WTC11 (cell line): ENCODE data around the gene KANK3. TPM values are rescaled to one million over a fixed set of nuclear protein-coding genes. Genes with fewer than 3 reads are reported as not detected.

Source experiments
- ATAC-seq: fragments of 200-7000 bp; cut with Tn5 transposase; 2 replicates; pipeline ENCODE4 v1.10.0; 2021; ENCODE audit warnings: mild to moderate bottlenecking, moderate library complexity
- CTCF ChIA-PET: fragments of 300-600 bp; sonication (Branson Sonifier 250); formaldehyde crosslinking; loops from one replicate; lab custom pipeline; 2021; ENCODE audit warnings: antibody characterized with exemption; lab: Charles Lee
- POLR2A ChIA-PET: fragments of 350-600 bp; sonication (Branson Sonifier 250); formaldehyde crosslinking; loops from one replicate; lab custom pipeline; 2021; ENCODE audit warnings: antibody characterized with exemption; lab: Charles Lee
- DNase-seq: peaks from one replicate; pipeline ENCODE4 v3.0.0; 2021; ENCODE audit warnings: low spot score
- H3K27ac Mint-ChIP-seq: 2 replicates; pipeline ENCODE4 v1.8.0; 2021; ENCODE audit warnings: mixed read lengths
- H3K27me3 Mint-ChIP-seq: 2 replicates; pipeline ENCODE4 v1.8.0; 2021; ENCODE audit warnings: low read depth, mild to moderate bottlenecking, moderate library complexity, mixed read lengths
- H3K36me3 Mint-ChIP-seq: 2 replicates; pipeline ENCODE4 v1.8.0; 2021; ENCODE audit warnings: mixed read lengths
- H3K4me1 Mint-ChIP-seq: 2 replicates; pipeline ENCODE4 v1.8.0; 2022; ENCODE audit warnings: mixed read lengths
- H3K4me3 Mint-ChIP-seq: 2 replicates; pipeline ENCODE4 v1.8.0; 2021; ENCODE audit warnings: mild to moderate bottlenecking, moderate library complexity, mixed read lengths
- H3K9me3 Mint-ChIP-seq: 2 replicates; pipeline ENCODE4 v1.8.0; 2021; ENCODE audit warnings: mixed read lengths
- ATF1 ChIP-seq: sonication (generic); formaldehyde crosslinking; IDR thresholded peaks from 2 replicates; pipeline ENCODE4 v1.8.1; 2023; ENCODE audit warnings: mild to moderate bottlenecking, moderate library complexity, missing genetic modification reagents
- RELA ChIP-seq: sonication (generic); formaldehyde crosslinking; IDR thresholded peaks from 2 replicates; pipeline ENCODE4 v1.8.1; 2022; ENCODE audit warnings: missing genetic modification reagents, mild to moderate bottlenecking, borderline replicate concordance
- SP1 ChIP-seq: sonication (generic); formaldehyde crosslinking; conservative IDR thresholded peaks from 2 replicates; pipeline ENCODE4 v1.8.1; 2022; ENCODE audit warnings: missing genetic modification reagents
- ZNF138 ChIP-seq: sonication (generic); formaldehyde crosslinking; conservative IDR thresholded peaks from 2 replicates; pipeline ENCODE4 v1.8.1; 2022; ENCODE audit warnings: mild to moderate bottlenecking, moderate library complexity, missing genetic modification reagents
- ZNF263 ChIP-seq: sonication (generic); formaldehyde crosslinking; IDR thresholded peaks from 2 replicates; pipeline ENCODE4 v1.8.1; 2022; ENCODE audit warnings: low read depth, mild to moderate bottlenecking, moderate library complexity, missing genetic modification reagents
- ZNF317 ChIP-seq: sonication (generic); formaldehyde crosslinking; IDR thresholded peaks from 2 replicates; pipeline ENCODE4 v1.8.1; 2023; ENCODE audit warnings: low read depth, mild to moderate bottlenecking, moderate library complexity, missing genetic modification reagents, borderline replicate concordance
- total RNA-seq: library from RNA; stranded (reverse); gene quantifications from 3 replicates; pipeline ENCODE4 v1.2.3, GENCODE V29; 2021
- TF ChIP-seq, protein P1 (sequence below): sonication (generic); formaldehyde crosslinking; conservative IDR thresholded peaks from 2 replicates; pipeline ENCODE4 v1.8.1; 2022; ENCODE audit warnings: mild to moderate bottlenecking, missing genetic modification reagents
- TF ChIP-seq, protein P2 (sequence below): sonication (generic); formaldehyde crosslinking; IDR thresholded peaks from 2 replicates; pipeline ENCODE4 v1.8.1; 2023; ENCODE audit warnings: mild to moderate bottlenecking, missing genetic modification reagents
- TF ChIP-seq, protein P3 (sequence below): sonication (generic); formaldehyde crosslinking; IDR thresholded peaks from 2 replicates; pipeline ENCODE4 v1.8.0; 2023; ENCODE audit warnings: missing genetic modification reagents
- TF ChIP-seq, protein P4 (sequence below): fragments of 250-450 bp; sonication (Bioruptor Pico); IDR thresholded peaks from 2 replicates; pipeline ENCODE4 v1.9.0; 2021; ENCODE audit warnings: mild to moderate bottlenecking, borderline replicate concordance
- TF ChIP-seq, protein P5 (sequence below): sonication (generic); formaldehyde crosslinking; IDR thresholded peaks from 2 replicates; pipeline ENCODE4 v1.8.1; 2022; ENCODE audit warnings: mild to moderate bottlenecking, missing genetic modification reagents, moderate library complexity, borderline replicate concordance
- TF ChIP-seq, protein P6 (sequence below): sonication (generic); formaldehyde crosslinking; IDR thresholded peaks from 2 replicates; pipeline ENCODE4 v1.8.0; 2022; ENCODE audit warnings: mild to moderate bottlenecking, missing genetic modification reagents
- TF ChIP-seq, protein P7 (sequence below): sonication (generic); formaldehyde crosslinking; IDR thresholded peaks from 2 replicates; pipeline ENCODE4 v1.8.1; 2023; ENCODE audit warnings: mild to moderate bottlenecking, missing genetic modification reagents, borderline replicate concordance
- TF ChIP-seq, protein P8 (sequence below): sonication (generic); formaldehyde crosslinking; conservative IDR thresholded peaks from 2 replicates; pipeline ENCODE4 v1.8.1; 2023; ENCODE audit warnings: mild to moderate bottlenecking, low read depth, missing genetic modification reagents, moderate library complexity

The KANK3 gene
- total RNA-seq, 1 experiment from 2014 or later = 8.0 TPM

DNA sequence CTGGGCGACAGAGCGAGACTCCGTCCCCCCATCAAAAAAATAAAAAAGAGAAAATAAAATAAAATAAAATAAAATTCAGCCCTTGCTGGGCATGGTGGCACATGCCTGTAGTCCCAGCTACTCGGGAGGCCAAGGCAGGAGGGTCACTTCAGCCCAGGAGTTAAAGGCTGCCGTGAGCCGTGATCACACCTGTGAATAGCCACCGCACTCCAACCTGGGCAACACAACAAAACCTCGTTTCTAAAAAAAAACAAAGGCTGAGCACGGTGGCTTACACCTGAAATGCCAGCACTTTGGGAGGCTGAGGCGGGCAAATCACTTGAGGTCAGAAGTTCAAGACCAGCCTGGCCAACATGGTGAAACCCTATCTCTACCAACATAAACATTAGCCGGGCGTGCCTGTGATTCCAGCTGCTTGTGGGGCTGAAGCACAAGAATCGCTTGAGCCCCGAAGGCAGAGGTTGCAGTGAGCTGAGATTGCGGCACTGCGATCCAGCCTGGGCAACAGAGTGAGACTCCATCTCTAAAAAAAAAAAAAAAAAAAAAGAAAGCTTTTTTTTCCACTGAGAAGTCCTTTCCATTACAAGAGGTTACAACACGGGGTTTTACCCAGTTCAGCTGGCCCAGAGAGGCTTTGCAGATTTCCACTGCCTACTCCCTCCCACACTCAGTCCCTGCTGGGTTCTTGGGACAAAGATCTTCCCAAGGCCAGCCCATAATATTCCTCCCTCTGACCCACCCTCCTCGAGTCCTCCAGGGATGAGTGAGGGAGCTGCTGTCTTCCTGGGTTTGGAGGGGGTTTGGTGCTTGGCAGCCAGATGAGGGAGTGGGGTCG lies 27.3 kb upstream of the KANK3 start:
- TF ChIP-seq ZNF317 (CRISPR knock-in tag) (no peak), ZNF138 (CRISPR knock-in tag) (no peak), RELA (CRISPR knock-in tag) (no peak), ZNF263 (CRISPR knock-in tag) (no peak), ATF1 (CRISPR knock-in tag) (no peak), SP1 (CRISPR knock-in tag) (no peak)
- TF ChIP-seq, protein P1, sequence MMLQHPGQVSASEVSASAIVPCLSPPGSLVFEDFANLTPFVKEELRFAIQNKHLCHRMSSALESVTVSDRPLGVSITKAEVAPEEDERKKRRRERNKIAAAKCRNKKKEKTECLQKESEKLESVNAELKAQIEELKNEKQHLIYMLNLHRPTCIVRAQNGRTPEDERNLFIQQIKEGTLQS (CRISPR knock-in tag) = no peak
- TF ChIP-seq, protein P2, sequence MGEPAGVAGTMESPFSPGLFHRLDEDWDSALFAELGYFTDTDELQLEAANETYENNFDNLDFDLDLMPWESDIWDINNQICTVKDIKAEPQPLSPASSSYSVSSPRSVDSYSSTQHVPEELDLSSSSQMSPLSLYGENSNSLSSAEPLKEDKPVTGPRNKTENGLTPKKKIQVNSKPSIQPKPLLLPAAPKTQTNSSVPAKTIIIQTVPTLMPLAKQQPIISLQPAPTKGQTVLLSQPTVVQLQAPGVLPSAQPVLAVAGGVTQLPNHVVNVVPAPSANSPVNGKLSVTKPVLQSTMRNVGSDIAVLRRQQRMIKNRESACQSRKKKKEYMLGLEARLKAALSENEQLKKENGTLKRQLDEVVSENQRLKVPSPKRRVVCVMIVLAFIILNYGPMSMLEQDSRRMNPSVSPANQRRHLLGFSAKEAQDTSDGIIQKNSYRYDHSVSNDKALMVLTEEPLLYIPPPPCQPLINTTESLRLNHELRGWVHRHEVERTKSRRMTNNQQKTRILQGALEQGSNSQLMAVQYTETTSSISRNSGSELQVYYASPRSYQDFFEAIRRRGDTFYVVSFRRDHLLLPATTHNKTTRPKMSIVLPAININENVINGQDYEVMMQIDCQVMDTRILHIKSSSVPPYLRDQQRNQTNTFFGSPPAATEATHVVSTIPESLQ (CRISPR knock-in tag) = no peak
- TF ChIP-seq, protein P3, sequence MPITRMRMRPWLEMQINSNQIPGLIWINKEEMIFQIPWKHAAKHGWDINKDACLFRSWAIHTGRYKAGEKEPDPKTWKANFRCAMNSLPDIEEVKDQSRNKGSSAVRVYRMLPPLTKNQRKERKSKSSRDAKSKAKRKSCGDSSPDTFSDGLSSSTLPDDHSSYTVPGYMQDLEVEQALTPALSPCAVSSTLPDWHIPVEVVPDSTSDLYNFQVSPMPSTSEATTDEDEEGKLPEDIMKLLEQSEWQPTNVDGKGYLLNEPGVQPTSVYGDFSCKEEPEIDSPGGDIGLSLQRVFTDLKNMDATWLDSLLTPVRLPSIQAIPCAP (CRISPR knock-in tag) = no peak
- TF ChIP-seq, protein P4, sequence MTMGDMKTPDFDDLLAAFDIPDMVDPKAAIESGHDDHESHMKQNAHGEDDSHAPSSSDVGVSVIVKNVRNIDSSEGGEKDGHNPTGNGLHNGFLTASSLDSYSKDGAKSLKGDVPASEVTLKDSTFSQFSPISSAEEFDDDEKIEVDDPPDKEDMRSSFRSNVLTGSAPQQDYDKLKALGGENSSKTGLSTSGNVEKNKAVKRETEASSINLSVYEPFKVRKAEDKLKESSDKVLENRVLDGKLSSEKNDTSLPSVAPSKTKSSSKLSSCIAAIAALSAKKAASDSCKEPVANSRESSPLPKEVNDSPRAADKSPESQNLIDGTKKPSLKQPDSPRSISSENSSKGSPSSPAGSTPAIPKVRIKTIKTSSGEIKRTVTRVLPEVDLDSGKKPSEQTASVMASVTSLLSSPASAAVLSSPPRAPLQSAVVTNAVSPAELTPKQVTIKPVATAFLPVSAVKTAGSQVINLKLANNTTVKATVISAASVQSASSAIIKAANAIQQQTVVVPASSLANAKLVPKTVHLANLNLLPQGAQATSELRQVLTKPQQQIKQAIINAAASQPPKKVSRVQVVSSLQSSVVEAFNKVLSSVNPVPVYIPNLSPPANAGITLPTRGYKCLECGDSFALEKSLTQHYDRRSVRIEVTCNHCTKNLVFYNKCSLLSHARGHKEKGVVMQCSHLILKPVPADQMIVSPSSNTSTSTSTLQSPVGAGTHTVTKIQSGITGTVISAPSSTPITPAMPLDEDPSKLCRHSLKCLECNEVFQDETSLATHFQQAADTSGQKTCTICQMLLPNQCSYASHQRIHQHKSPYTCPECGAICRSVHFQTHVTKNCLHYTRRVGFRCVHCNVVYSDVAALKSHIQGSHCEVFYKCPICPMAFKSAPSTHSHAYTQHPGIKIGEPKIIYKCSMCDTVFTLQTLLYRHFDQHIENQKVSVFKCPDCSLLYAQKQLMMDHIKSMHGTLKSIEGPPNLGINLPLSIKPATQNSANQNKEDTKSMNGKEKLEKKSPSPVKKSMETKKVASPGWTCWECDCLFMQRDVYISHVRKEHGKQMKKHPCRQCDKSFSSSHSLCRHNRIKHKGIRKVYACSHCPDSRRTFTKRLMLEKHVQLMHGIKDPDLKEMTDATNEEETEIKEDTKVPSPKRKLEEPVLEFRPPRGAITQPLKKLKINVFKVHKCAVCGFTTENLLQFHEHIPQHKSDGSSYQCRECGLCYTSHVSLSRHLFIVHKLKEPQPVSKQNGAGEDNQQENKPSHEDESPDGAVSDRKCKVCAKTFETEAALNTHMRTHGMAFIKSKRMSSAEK (CRISPR knock-in tag) = no peak
- TF ChIP-seq, protein P5, sequence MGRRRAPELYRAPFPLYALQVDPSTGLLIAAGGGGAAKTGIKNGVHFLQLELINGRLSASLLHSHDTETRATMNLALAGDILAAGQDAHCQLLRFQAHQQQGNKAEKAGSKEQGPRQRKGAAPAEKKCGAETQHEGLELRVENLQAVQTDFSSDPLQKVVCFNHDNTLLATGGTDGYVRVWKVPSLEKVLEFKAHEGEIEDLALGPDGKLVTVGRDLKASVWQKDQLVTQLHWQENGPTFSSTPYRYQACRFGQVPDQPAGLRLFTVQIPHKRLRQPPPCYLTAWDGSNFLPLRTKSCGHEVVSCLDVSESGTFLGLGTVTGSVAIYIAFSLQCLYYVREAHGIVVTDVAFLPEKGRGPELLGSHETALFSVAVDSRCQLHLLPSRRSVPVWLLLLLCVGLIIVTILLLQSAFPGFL (CRISPR knock-in tag) = no peak
- TF ChIP-seq, protein P6, sequence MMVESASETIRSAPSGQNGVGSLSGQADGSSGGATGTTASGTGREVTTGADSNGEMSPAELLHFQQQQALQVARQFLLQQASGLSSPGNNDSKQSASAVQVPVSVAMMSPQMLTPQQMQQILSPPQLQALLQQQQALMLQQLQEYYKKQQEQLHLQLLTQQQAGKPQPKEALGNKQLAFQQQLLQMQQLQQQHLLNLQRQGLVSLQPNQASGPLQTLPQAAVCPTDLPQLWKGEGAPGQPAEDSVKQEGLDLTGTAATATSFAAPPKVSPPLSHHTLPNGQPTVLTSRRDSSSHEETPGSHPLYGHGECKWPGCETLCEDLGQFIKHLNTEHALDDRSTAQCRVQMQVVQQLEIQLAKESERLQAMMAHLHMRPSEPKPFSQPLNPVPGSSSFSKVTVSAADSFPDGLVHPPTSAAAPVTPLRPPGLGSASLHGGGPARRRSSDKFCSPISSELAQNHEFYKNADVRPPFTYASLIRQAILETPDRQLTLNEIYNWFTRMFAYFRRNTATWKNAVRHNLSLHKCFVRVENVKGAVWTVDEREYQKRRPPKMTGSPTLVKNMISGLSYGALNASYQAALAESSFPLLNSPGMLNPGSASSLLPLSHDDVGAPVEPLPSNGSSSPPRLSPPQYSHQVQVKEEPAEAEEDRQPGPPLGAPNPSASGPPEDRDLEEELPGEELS (CRISPR knock-in tag) = no peak
- TF ChIP-seq, protein P7, sequence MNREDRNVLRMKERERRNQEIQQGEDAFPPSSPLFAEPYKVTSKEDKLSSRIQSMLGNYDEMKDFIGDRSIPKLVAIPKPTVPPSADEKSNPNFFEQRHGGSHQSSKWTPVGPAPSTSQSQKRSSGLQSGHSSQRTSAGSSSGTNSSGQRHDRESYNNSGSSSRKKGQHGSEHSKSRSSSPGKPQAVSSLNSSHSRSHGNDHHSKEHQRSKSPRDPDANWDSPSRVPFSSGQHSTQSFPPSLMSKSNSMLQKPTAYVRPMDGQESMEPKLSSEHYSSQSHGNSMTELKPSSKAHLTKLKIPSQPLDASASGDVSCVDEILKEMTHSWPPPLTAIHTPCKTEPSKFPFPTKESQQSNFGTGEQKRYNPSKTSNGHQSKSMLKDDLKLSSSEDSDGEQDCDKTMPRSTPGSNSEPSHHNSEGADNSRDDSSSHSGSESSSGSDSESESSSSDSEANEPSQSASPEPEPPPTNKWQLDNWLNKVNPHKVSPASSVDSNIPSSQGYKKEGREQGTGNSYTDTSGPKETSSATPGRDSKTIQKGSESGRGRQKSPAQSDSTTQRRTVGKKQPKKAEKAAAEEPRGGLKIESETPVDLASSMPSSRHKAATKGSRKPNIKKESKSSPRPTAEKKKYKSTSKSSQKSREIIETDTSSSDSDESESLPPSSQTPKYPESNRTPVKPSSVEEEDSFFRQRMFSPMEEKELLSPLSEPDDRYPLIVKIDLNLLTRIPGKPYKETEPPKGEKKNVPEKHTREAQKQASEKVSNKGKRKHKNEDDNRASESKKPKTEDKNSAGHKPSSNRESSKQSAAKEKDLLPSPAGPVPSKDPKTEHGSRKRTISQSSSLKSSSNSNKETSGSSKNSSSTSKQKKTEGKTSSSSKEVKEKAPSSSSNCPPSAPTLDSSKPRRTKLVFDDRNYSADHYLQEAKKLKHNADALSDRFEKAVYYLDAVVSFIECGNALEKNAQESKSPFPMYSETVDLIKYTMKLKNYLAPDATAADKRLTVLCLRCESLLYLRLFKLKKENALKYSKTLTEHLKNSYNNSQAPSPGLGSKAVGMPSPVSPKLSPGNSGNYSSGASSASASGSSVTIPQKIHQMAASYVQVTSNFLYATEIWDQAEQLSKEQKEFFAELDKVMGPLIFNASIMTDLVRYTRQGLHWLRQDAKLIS (CRISPR knock-in tag) = no peak
- TF ChIP-seq, protein P8, sequence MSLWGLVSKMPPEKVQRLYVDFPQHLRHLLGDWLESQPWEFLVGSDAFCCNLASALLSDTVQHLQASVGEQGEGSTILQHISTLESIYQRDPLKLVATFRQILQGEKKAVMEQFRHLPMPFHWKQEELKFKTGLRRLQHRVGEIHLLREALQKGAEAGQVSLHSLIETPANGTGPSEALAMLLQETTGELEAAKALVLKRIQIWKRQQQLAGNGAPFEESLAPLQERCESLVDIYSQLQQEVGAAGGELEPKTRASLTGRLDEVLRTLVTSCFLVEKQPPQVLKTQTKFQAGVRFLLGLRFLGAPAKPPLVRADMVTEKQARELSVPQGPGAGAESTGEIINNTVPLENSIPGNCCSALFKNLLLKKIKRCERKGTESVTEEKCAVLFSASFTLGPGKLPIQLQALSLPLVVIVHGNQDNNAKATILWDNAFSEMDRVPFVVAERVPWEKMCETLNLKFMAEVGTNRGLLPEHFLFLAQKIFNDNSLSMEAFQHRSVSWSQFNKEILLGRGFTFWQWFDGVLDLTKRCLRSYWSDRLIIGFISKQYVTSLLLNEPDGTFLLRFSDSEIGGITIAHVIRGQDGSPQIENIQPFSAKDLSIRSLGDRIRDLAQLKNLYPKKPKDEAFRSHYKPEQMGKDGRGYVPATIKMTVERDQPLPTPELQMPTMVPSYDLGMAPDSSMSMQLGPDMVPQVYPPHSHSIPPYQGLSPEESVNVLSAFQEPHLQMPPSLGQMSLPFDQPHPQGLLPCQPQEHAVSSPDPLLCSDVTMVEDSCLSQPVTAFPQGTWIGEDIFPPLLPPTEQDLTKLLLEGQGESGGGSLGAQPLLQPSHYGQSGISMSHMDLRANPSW = no peak
- Mint-ChIP-seq H3K4me1 (peaks cover 20% of the 10 kb centered on the region), H3K9me3 (no peaks in the 10 kb centered on the region), H3K27me3 (peaks cover 27% of the 10 kb centered on the region), H3K27ac (no peak overlapping the region), H3K4me3 (no peak overlapping the region), H3K36me3 (peaks cover 9% of the 10 kb centered on the region)
- ChIA-PET POLR2A (no interaction called here), CTCF (interaction anchor here (0.6 to 2.2 kb wide), 3 partner anchors 17 to 295 kb away, joined by 3 to 8 read pairs (median 5); partner anchors contain the start of gene RAB11B)
- ATAC-seq (no peak), DNase-seq (no peak)
